NCI-H460 (cell line): ENCODE measurements around the gene FRYL. TPM values are rescaled to one million over a fixed set of nuclear protein-coding genes. Genes with fewer than 3 reads are reported as not detected.
"Not testable (repeated sequence)": the region's sequence is repeated elsewhere in the genome, so short reads cannot be mapped to it uniquely, and the experiment has no call there.

Experiments used
- DNase-seq: peaks from one replicate; pipeline ENCODE4 v3.0.0-alpha.2; 2016; ENCODE audit warnings: low read depth; ENCODE audit errors: extremely low read depth
- small RNA-seq, 2 experiments: library from RNA; depleted of rRNA; stranded (forward); fragments of <200 nt; gene quantifications; one replicate each; pipeline ENCODE3, GENCODE V24; 2014
- total RNA-seq: library from RNA; depleted of rRNA; stranded (reverse); fragments of >200 nt; shearing (Covaris generic); gene quantifications from 2 replicates; pipeline ENCODE4 v1.2.3, GENCODE V29; 2014; rRNA removed

Gene FRYL
- total RNA-seq, 1 experiment from 2014 or later: 31.0 TPM

DNA sequence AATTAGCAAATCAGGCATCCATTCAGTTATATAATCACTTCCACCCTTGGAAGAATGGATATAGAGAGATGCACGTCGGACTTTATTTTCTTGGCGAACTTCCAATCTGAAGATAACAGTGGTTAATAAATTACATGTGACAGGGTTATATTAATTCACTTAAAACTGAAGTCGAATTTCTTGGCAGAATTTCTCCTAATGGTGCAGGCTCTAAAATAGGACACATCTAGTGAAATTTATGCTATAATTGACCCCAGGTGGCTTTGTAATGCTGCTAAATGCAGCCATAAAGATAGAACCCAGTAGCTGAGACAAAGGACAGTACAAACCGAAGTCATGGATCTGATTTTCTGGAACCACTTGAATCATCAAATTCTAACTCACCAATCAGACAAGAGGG is 317.7 kb downstream of the FRYL start:
- DNase-seq: no peak

DNA sequence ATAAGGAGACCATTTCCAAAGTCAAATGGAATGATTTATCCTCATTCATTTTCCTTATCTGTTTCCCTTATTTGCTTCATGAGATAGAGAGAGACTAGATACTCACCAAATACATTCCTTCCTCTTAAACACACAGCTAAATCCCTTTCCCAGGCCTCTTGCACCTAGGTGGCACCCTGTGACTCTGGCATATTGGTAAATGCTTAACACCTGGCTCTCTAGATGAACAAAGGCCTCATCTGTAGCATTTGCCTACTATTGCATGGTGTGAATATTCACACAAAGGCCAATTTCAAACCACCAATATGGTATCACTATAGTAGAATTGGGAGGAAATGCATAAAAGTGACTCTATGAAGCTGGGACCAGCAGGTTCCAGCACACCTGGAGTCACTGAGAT is 319.1 kb downstream of the FRYL start:
- DNase-seq: no peak

DNA sequence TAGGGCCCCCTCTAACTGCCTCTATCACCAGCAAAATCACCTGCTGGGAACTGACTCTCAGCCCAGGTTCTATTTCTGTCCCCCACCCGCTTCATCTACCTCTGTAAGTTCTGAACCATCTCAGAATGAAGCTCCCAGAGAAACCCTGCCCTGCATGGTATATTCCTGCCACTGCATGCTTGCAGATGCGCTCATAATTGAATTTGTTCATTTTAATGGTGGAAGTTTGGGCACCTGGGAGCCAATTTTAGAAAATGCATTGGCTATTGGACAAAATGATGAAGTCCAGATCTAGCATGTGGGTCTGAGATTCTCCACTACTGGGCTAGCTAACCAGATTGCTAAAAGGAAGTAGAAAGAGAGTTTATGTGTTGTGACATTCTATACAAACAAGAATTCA is 325.5 kb downstream of the FRYL start:
- DNase-seq: no peak

DNA sequence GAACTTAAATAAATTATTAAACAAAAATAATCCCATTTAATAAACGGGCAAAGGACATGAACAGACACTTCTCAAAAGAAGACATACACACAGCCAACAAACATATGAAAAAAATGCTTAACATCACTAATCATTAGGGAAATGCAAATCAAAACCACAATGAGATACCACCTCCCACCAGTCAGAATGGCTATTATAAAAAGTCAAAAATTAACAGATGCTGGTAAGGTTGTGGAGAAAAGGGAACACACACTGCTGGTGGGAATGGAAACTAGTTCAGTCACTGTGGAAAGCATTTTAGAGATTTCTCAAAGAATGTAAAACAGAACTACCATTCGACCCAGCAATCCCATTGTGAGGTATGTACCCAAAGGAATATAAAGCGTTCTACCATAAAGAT is 328.4 kb downstream of the FRYL start:
- DNase-seq: not testable (repeated sequence)

DNA sequence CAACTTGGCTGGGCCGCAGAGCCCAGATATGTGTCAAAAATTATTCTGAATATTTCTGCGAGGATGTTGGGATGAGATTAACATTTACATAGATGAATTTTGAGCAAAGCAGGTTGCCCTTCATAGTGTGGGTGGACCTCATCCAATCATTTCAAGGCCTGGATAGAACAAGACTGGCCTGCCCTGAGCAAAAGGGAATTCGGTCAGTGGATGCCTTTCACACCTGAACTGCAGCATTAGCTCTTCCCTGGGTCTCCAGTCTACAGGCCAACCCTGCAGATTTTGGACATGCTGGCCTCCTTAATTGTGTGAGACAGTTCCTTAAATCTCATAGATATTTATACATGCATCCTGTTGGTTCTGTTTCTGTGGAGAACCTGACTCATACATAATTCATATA is 329.3 kb downstream of the FRYL start:
- DNase-seq: no peak

DNA sequence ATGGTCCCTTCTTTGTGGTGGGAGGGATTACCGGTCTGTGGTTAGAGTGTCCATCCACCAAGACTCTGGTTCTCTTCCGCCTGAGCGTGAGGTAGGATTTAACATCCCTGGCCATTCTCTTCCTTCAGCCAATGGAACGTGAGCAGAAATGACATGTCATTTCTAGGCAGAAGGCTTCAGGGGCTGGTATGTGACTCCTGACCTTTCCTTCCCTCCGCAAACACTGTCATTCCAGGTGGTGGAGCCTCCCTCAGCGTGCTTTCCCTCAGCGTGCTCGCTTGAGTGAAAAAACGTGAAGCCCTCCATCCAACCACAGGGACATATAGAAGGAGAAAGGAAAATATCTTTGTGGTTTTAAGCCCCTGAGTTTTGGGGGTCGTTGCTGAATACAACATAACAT is 330.9 kb downstream of the FRYL start:
- no peak for DNase-seq

Small RNAs within 50 kb of the gene (small RNA-seq; reads per million reads assigned to genes)
- 0.06 to 0.21 reads per million in 2 experiments for gene RNU5E-3P

Other genes starting within 250 kb of the FRYL start
- gene OCIAD1, start 50.8 kb upstream of the FRYL start, total RNA-seq: 203 TPM in 2 replicates
- 44.4 and 64.1 TPM in 2 replicates for gene OCIAD2, start 126.5 kb upstream of the FRYL start, total RNA-seq
- gene CWH43, start 206.0 kb upstream of the FRYL start, total RNA-seq: not detected in 2 replicates